ENCODE data around the gene PRDX3.

The PRDX3 gene

GRCh38 chr10:119178372-119179119 lies at the start of gene PRDX3:
PRDX3 (minus strand) TSS chr10:119178812; CDS start chr10:119178790, 22 bp downstream.
- peak; percentile 85 for DNase-seq (ENCODE audit: low spot score)

- DNase-seq (ENCODE audit: low spot score): no peak
Measured at GRCh38 chr10:119227825-119228224, 49.2 kb upstream of the PRDX3 start.

GRCh38 chr10:119225083-119225658 lies 46.6 kb upstream of the PRDX3 start:
- no peak for DNase-seq (ENCODE audit: low spot score)

- DNase-seq (ENCODE audit: low spot score): no peak
Measured at GRCh38 chr10:119222966-119223386, 44.4 kb upstream of the PRDX3 start.

- no peak for DNase-seq (ENCODE audit: low spot score)
Measured at GRCh38 chr10:119222537-119222936, 43.9 kb upstream of the PRDX3 start.

GRCh38 chr10:119221666-119222065 lies 43.1 kb upstream of the PRDX3 start:
- DNase-seq (ENCODE audit: low spot score): no peak

GRCh38 chr10:119221201-119221600 lies 42.6 kb upstream of the PRDX3 start:
- no peak for DNase-seq (ENCODE audit: low spot score)

GRCh38 chr10:119219871-119220270 lies 41.3 kb upstream of the PRDX3 start:
- no peak for DNase-seq (ENCODE audit: low spot score)

- DNase-seq (ENCODE audit: low spot score): no peak
Measured at GRCh38 chr10:119217991-119218490, 39.4 kb upstream of the PRDX3 start.

GRCh38 chr10:119217401-119217800 lies 38.8 kb upstream of the PRDX3 start:
- DNase-seq (ENCODE audit: low spot score): no peak

GRCh38 chr10:119216127-119216526 lies 37.5 kb upstream of the PRDX3 start:
- no peak for DNase-seq (ENCODE audit: low spot score)

- DNase-seq (ENCODE audit: low spot score): no peak
Measured at GRCh38 chr10:119215371-119215770, 36.8 kb upstream of the PRDX3 start.

- DNase-seq (ENCODE audit: low spot score): no peak
Measured at GRCh38 chr10:119211625-119212441, 33.2 kb upstream of the PRDX3 start.

- no peak for DNase-seq (ENCODE audit: low spot score)
Measured at GRCh38 chr10:119211176-119211575, 32.6 kb upstream of the PRDX3 start.

GRCh38 chr10:119210633-119211032 lies 32.0 kb upstream of the PRDX3 start:
- DNase-seq (ENCODE audit: low spot score): no peak

GRCh38 chr10:119209736-119210355 lies 31.2 kb upstream of the PRDX3 start:
- DNase-seq (ENCODE audit: low spot score): no peak

- peak; percentile 32 for DNase-seq (ENCODE audit: low spot score)
Measured at GRCh38 chr10:119209035-119209735, 30.6 kb upstream of the PRDX3 start.

GRCh38 chr10:119208553-119208940 lies 29.9 kb upstream of the PRDX3 start:
- no peak for DNase-seq (ENCODE audit: low spot score)

GRCh38 chr10:119207713-119208552 lies 29.3 kb upstream of the PRDX3 start:
- no peak for DNase-seq (ENCODE audit: low spot score)

GRCh38 chr10:119207366-119207666 lies 28.7 kb upstream of the PRDX3 start, which contains the start of gene GRK5:
GRK5 (plus strand) TSS chr10:119207571; CDS start chr10:119207918, 347 bp downstream.
- peak; percentile 90 for DNase-seq (ENCODE audit: low spot score)

All from hematopoietic multipotent progenitor cell treated with erythropoietin and hydrocortisone succinate and interleukin-3 and kit ligand, for 17 days (in vitro differentiated cells).